ENCODE measurements around the gene NRXN3. TPM values are rescaled to one million over a fixed set of nuclear protein-coding genes. Genes with fewer than 3 reads are reported as not detected.

The NRXN3 gene
- total RNA-seq, 1 experiment from 2014 or later: not detected

DNA sequence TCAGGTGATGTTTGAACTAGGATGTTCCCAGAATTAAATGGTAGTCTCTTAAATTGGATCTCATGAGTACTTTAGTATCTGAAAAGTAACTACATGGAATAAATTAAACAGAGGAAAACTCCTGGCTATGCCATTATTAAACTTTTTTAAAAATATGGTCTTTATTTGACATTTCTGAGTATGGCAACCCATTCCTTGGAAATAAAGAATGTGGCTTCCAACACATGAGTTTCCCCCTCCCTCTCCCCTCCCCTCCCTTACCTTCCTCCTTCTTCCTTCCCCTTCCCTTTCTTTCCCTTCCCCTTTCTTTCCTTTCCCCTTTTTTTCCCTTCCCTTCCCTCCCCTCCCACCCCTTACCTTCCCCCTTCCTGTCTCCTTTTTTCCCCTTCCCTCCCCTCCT lies 1100.9 kb downstream of the NRXN3 start:
- no peak overlapping the region for H3K4me2 ChIP-seq (ENCODE audit: low read length)
- no peak for TF ChIP-seq SRF (IDR thresholded peaks at IDR 0.05; ENCODE audit: low read depth)
- no peak for TF ChIP-seq ELF1 (IDR thresholded peaks at IDR 0.05; ENCODE audit: borderline replicate concordance, low read depth)
- no peak for TF ChIP-seq YY1 (IDR thresholded peaks at IDR 0.05; ENCODE audit: extremely low read depth, insufficient replicate concordance, low read depth, low read length)
- TF ChIP-seq ZNF274 (IDR thresholded peaks at IDR 0.05; ENCODE audit: low read depth, low read length): no peak
- TF ChIP-seq EGR1 (IDR thresholded peaks at IDR 0.05; ENCODE audit: low read depth): no peak
- TF ChIP-seq, protein P1, sequence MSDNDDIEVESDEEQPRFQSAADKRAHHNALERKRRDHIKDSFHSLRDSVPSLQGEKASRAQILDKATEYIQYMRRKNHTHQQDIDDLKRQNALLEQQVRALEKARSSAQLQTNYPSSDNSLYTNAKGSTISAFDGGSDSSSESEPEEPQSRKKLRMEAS (IDR thresholded peaks at IDR 0.05): no peak
- TF ChIP-seq SP1 (IDR thresholded peaks at IDR 0.05; ENCODE audit: low read depth): no peak
- no peak for TF ChIP-seq RAD21 (IDR thresholded peaks at IDR 0.05; ENCODE audit: low read depth)
- TF ChIP-seq CTCF (IDR thresholded peaks at IDR 0.05 in 2 of 3, conservative IDR thresholded peaks at IDR 0.05 in 1 of 3; ENCODE audit: borderline replicate concordance in 1 of 3, insufficient read depth in 1 of 3, low read depth in 2 of 3, low read length in 2 of 3): no peak
- no peak for TF ChIP-seq EZH2 (IDR thresholded peaks at IDR 0.05)
- no peak for TF ChIP-seq SIN3A (IDR thresholded peaks at IDR 0.05; ENCODE audit: low read depth)
- no peak for TF ChIP-seq POLR2A (IDR thresholded peaks at IDR 0.05; ENCODE audit: borderline replicate concordance, extremely low read depth, insufficient read depth, insufficient read length)
- TF ChIP-seq CBX3 (IDR thresholded peaks at IDR 0.05; ENCODE audit: low read depth): no peak
- no peak for TF ChIP-seq ZFX (IDR thresholded peaks at IDR 0.05)
- H2AFZ ChIP-seq (ENCODE audit: low read depth, low read length, poor library complexity, severe bottlenecking): no peak overlapping the region
- DNase-seq (ENCODE audit: low read depth, low spot score) (no peak), ATAC-seq (no peak)
- no peaks in the 10 kb centered on the region for H3K79me2 ChIP-seq (ENCODE audit: insufficient read depth, low read length)
- ChIA-PET CTCF (no interaction called here), POLR2A (no interaction called here), RAD21 (ENCODE audit: low non-redundant PET in 1 of 2, low total read pairs in 2 of 2, uncharacterized antibody in 2 of 2, unreplicated experiment in 2 of 2) (no interaction called here)
- no peaks in the 10 kb centered on the region for H3K36me3 ChIP-seq (ENCODE audit: control insufficient read depth in 1 of 2, insufficient read depth in 2 of 2, low read length in 2 of 2)
- H3K9me3 ChIP-seq (ENCODE audit: control insufficient read depth in 1 of 2, insufficient read depth in 1 of 2, low read depth in 1 of 2, low read length in 2 of 2): peaks cover 3 to 4% of the 10 kb centered on the region in 2 experiments; a peak in 2 of 4 replicates
- no peaks in the 10 kb centered on the region for H3K4me1 ChIP-seq (ENCODE audit: control insufficient read depth in 1 of 2, insufficient read depth in 2 of 2, low read length in 2 of 2)
- H3K9me2 ChIP-seq (ENCODE audit: insufficient read depth): no peaks in the 10 kb centered on the region
- no peak overlapping the region for H3K4me3 ChIP-seq (replicated peaks in 1 of 2; ENCODE audit: low read depth in 1 of 2, low read length in 2 of 2)
- H3K27me3 ChIP-seq (ENCODE audit: insufficient read depth, low read length): no peaks in the 10 kb centered on the region
- H3K9ac ChIP-seq (ENCODE audit: low read length): no peak overlapping the region
- intact Hi-C loops (cut with micrococcal nuclease): no loop called here
- no peak overlapping the region for H3K27ac ChIP-seq (ENCODE audit: low read depth, low read length)
- no peaks in the 10 kb centered on the region for H4K20me1 ChIP-seq (ENCODE audit: insufficient read depth)
- no TSS peak for BruUV-seq (replicated peaks)

Measured in HCT116 (cell line).